HG03045 (cell line): ENCODE data around the gene TIMM13.
"Not testable (repeated sequence)": the region's sequence is repeated elsewhere in the genome, so short reads cannot be mapped to it uniquely, and the experiment has no call there.

Experiments
- ATAC-seq: cut with Tn5 transposase; IDR thresholded peaks from one replicate; pipeline ENCODE4 v1.9.1; 2021; ENCODE audit warnings: mild to moderate bottlenecking, moderate library complexity; ENCODE audit not compliant: unreplicated experiment

Gene TIMM13

DNA sequence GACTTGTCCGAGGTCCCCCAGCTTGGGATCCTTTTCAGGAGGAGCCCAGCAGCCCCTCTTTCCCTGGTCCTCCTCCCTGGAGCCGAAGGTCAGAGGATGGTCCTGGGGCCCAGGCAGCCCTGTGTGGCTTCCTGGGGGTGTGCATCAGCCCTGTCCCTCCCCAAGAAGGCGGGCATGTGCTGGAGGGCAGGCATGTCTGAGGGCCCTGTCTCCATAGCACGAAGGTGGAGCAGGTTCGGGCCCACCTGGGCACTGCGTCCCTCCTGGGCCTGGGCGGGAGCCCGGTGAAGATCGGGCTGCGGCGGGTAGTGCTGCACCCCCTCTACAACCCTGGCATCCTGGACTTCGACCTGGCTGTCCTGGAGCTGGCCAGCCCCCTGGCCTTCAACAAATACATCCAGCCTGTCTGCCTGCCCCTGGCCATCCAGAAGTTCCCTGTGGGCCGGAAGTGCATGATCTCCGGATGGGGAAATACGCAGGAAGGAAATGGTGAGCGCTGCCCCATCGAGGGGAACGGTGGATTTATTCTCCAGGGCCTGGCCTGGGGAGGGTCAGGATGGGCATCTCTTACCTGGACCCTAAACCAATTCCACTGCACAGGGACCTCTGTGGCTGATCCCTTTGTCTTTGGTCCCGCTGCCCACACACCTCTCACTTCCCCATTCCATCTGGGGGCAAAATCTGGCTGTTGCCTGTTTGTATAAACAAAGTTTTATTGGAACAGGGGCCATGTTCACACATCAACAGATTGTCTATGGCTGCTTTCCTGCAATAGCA, 10.9 kb downstream of the TIMM13 start:
- no peak for ATAC-seq

DNA sequence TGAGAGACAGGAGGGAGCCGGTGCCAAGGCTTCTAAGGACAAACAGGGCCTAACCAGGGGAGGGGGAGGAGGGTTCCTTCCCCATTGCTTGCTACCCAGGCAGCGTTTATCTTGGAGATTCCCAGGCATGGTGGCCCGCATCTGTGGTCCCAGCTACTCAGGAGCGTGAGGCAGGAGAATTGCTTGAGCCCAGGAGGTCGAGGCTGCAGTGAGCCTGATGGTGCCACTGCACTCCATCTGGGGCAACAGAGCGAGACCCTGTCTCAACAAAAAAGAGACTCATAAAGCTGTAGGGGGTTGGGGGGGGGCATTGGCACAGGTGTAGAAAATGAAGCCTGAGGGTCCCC, 11.4 kb downstream of the TIMM13 start:
- no peak for ATAC-seq

DNA sequence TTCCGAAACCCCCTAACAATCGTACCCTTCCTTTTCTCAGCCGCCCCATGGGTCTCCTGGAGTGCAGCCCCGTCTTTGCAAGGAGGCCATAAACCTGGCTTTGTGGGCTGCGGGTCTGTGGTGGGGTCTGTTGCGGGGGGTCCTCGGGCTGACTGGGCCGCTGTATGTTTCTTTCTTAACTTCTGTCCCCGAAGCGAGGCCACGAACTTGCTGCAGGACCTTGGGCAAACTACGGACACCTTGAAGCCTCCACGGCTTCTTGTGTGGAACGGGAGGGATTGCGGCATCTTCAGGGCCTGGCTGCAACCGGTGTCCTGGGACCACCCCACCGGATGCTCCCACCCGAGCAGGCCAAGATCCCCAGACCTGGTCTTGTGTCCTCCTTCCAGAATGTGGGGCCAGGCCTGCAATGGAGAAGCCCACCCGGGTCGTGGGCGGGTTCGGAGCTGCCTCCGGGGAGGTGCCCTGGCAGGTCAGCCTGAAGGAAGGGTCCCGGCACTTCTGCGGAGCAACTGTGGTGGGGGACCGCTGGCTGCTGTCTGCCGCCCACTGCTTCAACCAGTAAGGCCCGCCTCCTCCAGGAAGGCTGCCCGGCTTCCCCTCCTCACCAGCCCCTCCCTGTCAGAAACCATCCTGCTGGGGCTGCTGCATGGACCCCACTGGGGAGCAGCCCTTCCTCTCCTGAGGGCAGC, 12.0 kb downstream of the TIMM13 start:
- no peak for ATAC-seq

DNA sequence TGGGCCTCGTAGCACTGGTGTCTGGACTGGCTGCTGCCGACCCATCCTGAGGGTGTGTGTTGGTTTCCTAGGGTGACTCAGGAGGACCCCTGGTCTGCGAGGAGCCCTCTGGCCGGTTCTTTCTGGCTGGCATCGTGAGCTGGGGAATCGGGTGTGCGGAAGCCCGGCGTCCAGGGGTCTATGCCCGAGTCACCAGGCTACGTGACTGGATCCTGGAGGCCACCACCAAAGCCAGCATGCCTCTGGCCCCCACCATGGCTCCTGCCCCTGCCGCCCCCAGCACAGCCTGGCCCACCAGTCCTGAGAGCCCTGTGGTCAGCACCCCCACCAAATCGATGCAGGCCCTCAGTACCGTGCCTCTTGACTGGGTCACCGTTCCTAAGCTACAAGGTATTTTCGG, 13.8 kb downstream of the TIMM13 start:
- no peak for ATAC-seq

DNA sequence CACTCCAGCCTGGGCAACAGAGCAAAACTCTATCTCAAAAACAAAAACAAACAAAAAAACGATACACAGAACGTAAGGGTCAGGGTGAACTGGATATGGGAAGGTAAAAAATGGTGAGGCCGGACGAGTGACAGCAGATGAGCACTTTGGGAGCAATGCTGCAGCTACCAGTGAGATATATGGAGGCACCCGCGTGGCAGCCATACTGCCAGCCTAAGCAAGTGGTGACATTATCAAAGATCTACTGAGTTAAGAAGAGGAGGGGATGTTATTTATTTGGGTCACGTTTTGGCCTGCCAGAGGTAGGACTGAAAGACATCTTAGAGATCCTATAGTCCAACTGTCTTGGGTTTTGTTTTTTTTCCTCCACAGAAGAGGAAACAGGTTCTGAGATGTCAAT, 14.2 kb downstream of the TIMM13 start:
- ATAC-seq = no peak

GRCh38 chr19:2412449-2412848, 14.9 kb downstream of the TIMM13 start:
- no peak for ATAC-seq

DNA sequence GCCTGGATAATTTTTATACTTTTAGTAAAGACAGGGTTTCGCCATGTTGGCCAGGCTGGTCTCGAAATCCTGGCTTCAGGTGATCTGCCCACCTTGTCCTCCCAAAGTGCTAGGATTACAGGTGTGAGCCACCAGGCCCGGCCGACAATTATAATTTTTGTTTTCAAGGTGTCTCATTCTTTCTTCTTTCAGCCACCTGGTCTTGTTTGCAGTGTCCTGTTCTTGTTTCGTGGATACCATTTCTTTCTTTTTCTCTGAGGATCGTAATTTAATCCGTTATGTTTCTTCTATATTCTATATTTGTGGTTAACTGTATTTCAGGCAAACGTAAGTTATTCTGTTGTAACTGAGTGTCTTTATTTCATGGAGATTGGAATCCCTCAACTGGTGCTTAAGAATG, 15.7 kb downstream of the TIMM13 start:
- ATAC-seq = no peak

- ATAC-seq = no peak
Measured at GRCh38 chr19:2410023-2410422, 17.4 kb downstream of the TIMM13 start.

GRCh38 chr19:2409352-2409912, 18.0 kb downstream of the TIMM13 start:
- ATAC-seq = no peak

DNA sequence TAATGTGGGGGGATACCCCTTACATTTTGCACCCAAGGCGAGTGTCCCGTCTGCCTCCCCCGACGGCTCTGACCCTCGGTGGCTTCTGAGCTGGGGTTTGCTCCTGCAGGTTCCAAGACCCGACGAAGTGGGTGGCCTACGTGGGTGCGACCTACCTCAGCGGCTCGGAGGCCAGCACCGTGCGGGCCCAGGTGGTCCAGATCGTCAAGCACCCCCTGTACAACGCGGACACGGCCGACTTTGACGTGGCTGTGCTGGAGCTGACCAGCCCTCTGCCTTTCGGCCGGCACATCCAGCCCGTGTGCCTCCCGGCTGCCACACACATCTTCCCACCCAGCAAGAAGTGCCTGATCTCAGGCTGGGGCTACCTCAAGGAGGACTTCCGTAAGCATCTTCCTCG, 19.1 kb downstream of the TIMM13 start:
- no peak for ATAC-seq

- ATAC-seq = no peak
Measured at GRCh38 chr19:2399582-2399981, 27.8 kb downstream of the TIMM13 start.

- ATAC-seq = no peak
Measured at GRCh38 chr19:2398735-2399305, 28.6 kb downstream of the TIMM13 start.

- ATAC-seq = not testable (repeated sequence)
Measured at GRCh38 chr19:2397173-2397572, 30.2 kb downstream of the TIMM13 start.

- ATAC-seq = not testable (repeated sequence)
Measured at GRCh38 chr19:2395293-2395829, 32.0 kb downstream of the TIMM13 start.

DNA sequence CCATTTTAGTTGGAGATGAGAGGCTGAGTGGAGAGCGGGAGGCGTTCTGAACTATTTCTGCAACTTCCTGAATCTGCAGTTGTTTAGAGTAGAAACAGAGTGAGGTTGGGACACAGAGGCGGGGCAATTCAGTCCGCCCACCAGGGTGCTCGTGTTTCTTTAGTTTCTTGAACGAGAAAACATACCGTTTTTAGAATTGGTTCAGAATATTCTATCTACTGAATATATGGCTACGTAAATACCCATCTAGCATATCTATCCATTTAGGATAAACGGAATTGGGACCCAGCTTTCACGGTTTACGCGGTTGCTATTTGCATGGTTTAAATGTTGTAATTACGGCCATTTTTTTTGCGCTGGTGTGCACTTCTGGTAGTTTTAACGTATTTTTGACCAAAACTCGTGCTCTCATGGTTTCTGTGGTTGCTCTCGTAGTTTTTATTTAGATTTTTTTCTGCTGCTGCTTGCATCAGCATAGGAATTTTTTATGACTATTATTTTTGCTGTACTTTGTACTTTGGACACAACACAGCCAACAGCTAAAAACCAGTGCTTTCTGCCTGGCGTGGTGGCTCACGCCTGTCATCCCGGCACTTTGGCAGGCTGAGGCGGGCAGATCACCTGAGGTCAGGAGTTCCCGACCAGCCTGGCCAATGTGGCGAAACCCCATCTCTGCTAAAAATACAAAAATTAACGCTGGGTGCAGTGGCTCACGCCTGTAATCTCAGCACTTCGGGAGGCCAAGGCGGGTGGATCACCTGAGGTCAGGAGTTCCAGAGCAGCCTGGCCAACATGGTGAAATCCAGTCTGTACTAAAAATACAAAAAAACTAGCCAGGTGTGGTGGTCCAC, 32.7 kb downstream of the TIMM13 start:
- ATAC-seq = no peak

GRCh38 chr19:2394054-2394441, 33.3 kb downstream of the TIMM13 start:
- ATAC-seq = no peak

DNA sequence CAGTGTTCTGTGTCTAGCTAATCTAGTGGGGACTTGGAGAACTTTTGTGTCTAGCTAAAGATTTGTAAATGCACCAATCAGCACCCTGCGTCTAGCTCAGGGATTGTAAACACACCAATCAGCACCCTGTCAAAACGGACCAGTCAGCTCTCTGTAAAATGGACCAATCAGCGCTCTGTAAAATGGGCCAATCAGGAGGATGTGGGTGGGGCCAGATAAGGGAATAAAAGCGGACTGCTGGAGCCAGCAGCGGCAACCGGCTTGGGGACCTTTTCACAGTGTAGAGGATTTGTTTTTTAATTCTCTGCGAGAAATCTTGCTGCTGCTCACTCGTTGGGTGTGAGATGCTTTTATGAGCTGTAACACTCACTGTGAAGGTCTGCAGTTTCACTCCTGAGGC, 34.5 kb downstream of the TIMM13 start:
- ATAC-seq = not testable (repeated sequence)

- ATAC-seq = no peak
Measured at GRCh38 chr19:2392366-2392765, 35.0 kb downstream of the TIMM13 start.

DNA sequence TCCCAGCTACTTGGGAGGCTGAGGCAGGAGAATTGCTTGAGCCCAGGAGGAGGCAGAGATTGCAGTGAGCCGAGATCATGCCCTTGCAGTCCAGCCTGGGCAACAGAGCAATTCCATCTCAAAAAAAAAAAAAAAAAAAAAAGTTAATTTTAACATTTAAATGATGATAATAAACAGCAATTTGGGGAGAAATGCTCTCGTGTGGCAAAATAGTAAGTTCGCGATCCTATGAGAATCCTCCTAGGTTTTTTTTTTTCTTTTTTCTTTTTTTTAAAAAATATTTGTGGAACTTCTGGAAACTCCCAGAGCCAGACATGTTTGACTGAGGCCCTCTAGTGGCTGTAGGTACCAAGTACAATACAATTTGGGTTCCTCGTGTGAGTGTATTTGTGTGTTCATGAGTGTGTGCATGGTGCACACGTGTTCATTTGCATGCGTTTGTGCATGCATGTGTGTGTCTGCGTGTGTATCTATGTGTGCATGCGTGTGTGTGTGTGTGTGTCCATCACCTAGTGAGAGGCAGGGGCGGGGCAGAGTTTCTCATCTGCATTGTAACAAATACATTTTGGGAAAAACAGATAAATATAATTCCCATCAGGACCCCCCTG, 36.2 kb downstream of the TIMM13 start:
- no peak for ATAC-seq

- no peak for ATAC-seq
Measured at GRCh38 chr19:2389594-2389993, 37.8 kb downstream of the TIMM13 start.
